HTR-8/SVneo (cell line): ENCODE results near the gene TNFRSF13B.
"Not testable (repeated sequence)": the region's sequence is repeated elsewhere in the genome, so short reads cannot be mapped to it uniquely, and the experiment has no call there.

ENCODE experiments used
- DNase-seq: peaks from one replicate; pipeline ENCODE4 v3.0.0; 2011; ENCODE audit warnings: low spot score, mixed read lengths; ENCODE audit not compliant: insufficient read length
- FAIRE-seq: peaks from 2 replicates; lab custom pipeline; 2011; peaks lifted over from hg19 to GRCh38; lab: Jason Lieb, UNC

Gene TNFRSF13B

GRCh38 chr17:17008621-17009397 is 36.9 kb upstream of the TNFRSF13B start:
- FAIRE-seq, result peak; percentile 16
- DNase-seq, result not testable (repeated sequence)

GRCh38 chr17:17007891-17008290 is 36.0 kb upstream of the TNFRSF13B start:
- DNase-seq, result not testable (repeated sequence)
- peak; percentile 93 for FAIRE-seq

- FAIRE-seq, result peak; percentile 74
- not testable (repeated sequence) for DNase-seq
Observed at GRCh38 chr17:17004997-17005614, 33.2 kb upstream of the TNFRSF13B start.

DNA sequence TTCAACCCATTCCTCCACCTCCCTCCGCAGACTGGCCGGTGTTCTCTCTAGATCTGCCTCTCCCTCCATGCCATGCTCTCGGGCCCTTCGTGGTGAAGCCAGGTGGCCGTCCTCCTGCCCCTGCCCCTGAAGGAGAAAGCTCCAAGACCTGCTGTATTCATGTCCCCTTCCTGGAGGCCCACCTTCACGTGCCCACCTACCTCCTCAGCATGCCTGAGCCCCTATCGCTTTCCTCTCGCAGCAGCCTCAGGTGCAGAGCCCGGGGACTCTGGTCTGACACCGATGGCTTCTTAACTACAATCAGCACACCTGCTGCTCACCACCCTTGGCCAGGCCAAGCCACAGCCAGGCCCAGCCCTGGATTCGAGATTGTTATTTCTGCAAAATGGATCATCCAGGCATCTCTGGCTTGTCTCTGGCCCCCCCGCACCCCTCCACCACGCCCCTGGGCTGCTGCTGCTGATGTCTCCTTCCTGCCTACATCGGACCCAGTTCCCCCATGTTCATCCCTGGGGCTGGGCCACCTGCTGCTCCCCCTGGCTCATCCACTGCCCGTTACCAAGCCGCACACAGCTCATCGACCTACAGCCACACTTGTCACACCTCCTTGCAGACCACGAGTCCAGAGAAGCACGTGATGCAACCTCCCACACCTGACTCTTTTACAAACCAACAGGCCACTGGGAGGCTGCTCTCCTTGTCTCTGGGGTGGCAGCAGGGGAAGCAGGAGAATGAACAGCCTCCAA is 32.5 kb upstream of the TNFRSF13B start:
- no peak for DNase-seq
- peak; percentile 69 for FAIRE-seq

- peak; percentile 89 for FAIRE-seq
- not testable (repeated sequence) for DNase-seq
Observed at GRCh38 chr17:17002731-17003715, 31.1 kb upstream of the TNFRSF13B start.

DNA sequence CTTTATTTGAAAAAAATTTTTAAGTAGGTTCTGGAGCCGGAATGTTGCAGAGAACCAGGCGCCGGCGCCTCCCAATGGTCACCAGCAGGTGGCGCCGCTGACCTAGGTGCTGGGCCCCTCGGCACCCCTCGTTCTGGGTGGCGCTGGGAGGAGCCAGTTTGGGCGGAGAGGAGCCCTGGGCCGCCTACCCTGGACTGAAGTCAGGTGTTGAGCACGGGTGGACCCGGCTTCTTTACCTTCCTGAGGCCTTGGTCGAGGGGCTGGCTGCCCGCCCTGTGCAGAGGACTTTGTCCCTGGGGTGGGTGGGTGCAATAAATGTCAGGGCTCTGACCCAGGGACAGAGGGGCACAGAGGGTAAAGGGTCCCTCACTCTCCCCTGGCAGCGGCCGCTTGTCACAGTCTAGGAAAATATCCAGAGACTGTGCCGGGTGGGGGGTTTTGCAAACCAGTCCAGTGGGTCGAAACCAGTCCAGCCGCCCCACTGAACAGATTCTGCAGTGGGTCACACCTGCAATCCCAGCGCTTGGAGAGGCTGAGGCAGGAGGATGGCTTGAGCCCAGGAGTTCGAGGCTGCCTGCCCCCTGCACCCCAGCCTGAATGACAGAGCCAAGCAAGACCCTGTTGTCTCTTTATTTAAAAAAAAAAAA is 30.1 kb upstream of the TNFRSF13B start:
- peak; percentile 87 for FAIRE-seq
- peak; percentile 88 for DNase-seq

GRCh38 chr17:17001076-17001777 is 29.3 kb upstream of the TNFRSF13B start:
- FAIRE-seq, result no peak
- DNase-seq, result no peak

GRCh38 chr17:16999931-17000625 is 28.2 kb upstream of the TNFRSF13B start:
- peak; percentile 13 for FAIRE-seq
- DNase-seq, result no peak

GRCh38 chr17:16997514-16998429 is 25.9 kb upstream of the TNFRSF13B start:
- DNase-seq (no peak), FAIRE-seq (no peak)

GRCh38 chr17:16996726-16997125 is 24.8 kb upstream of the TNFRSF13B start:
- FAIRE-seq, DNase-seq: not testable (repeated sequence)

DNA sequence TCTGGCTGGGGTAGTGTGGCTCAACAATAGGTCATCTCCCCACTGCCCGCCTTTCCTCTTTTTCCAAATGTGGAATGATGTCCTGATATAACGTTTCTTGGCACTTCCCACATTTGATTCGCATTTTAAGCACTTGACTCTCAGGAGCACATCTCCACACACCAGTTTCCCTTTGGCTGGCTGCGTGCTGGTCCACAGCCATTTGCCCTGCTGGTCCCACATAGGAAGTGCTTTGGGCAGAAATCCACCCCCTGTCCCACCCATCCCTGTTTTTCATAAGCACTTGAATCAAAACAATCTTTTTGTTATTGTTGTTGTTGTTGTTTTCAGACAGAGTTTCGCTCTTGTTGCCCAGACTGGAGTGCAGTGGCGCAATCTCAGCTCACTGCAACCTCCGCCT is 24.0 kb upstream of the TNFRSF13B start:
- DNase-seq, result no peak
- no peak for FAIRE-seq

GRCh38 chr17:16994631-16995030 is 22.7 kb upstream of the TNFRSF13B start:
- FAIRE-seq (no peak), DNase-seq (no peak)

GRCh38 chr17:16991349-16992009 is 19.6 kb upstream of the TNFRSF13B start:
- FAIRE-seq (peak; percentile 96), DNase-seq (peak; percentile 81)

DNA sequence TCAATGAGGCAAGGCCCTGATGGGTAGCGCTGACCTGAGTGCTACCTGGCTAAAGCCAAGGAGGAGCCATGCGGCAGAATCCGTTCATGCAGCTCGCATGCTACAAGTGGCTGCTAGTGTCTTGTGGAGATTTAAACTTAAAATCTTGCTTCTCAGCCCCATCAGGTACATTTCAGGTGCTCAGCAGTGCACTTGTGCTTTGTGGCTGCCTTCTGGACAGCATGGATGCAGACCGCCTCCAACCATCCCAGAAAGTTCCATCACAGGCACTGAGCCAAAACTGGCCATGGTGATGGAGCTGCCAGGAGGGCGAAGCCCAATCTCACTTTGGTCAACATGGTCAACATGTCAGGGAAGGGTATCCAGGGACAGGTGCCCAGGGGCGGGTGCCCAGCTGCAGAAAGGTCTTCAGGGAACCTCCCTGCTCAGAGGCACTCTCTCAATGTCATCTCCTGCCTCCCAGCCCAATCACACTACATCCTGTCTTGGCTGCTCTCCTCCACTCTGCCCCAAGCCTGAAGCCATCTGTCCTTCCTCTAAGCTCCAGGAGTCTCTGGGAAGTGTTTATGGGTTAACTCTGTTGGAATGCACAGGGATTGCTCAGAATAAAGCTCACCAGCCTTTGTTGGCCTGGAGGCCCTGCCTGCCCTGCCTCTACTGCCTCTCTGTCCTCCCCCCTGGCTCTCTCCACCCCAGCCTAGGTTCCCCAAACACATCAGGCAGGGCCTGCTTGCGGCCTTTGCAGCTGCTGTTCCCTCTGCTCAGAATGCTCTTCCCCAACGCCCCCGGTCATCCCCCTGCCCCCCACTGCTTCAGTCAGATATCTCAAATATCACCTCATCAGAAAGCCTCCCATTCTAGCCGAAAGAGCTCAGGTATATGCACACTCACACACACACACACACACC is 18.3 kb upstream of the TNFRSF13B start:
- peak; percentile 20 for FAIRE-seq
- DNase-seq, result no peak

DNA sequence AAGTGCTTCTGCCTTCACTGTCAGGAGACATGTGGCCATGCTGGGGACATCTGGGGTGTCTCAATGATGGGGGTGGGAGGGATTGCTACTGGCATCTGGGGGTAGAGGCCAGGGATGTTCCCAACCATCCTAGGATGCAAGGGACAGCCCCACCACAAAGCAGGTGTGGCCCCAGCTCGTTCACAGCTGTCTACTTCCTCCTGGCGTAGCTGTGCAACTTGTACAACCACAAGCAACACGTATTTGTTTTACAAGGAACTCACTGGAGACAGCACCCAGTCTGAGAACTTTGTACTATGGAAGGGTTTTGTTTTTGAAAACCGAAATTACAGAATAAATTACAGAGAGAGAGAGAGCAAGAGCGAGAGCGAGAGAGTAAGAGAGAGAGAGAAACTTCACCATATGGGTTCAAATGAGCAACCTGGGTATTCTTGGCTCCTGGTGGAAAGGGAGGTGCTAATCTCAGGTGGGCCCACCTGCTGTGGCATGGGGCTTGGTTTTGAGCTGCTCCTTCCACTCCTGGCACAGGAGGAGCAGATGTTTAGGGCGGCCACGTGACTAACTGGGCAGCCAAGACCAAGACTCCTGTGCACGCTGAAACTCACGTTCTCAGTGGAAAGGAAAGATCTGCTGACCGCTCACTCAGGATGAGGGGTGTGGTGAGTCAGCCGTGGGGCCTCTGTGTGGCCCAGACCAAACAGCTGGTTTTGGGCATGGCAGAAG is 17.5 kb upstream of the TNFRSF13B start:
- FAIRE-seq (no peak), DNase-seq (no peak)
